Loucy (cell line): Measurements from ENCODE around the gene DSCAM.

Experiments used
- H2AFZ ChIP-seq: fragments of 200-600 bp; sonication (generic); 2 replicates; pipeline ENCODE4 v1.6.0; 2016; ENCODE audit warnings: antibody characterized with exemption, mild to moderate bottlenecking, low read length, moderate library complexity
- H3F3A ChIP-seq: fragments of 200-600 bp; 2 replicates; pipeline ENCODE4 v1.6.0; 2016; ENCODE audit warnings: antibody characterized with exemption, low read depth, mild to moderate bottlenecking
- H3K27me3 ChIP-seq: fragments of 200-600 bp; sonication (generic); 2 replicates; pipeline ENCODE4 v1.6.1; 2014; ENCODE audit warnings: low read length, mild to moderate bottlenecking; ENCODE audit not compliant: insufficient read depth, poor library complexity, severe bottlenecking
- H3K36me3 ChIP-seq: fragments of 200-600 bp; sonication (generic); 2 replicates; pipeline ENCODE4 v1.6.1; 2016; ENCODE audit warnings: low read length; ENCODE audit not compliant: insufficient read depth
- H3K4me1 ChIP-seq: fragments of 200-600 bp; sonication (generic); 2 replicates; pipeline ENCODE4 v1.5.1; 2014; ENCODE audit warnings: low read length, mild to moderate bottlenecking; ENCODE audit not compliant: insufficient read depth, poor library complexity, severe bottlenecking
- H3K4me2 ChIP-seq: fragments of 200-600 bp; sonication (generic); 2 replicates; pipeline ENCODE4 v1.6.0; 2014; ENCODE audit warnings: antibody characterized with exemption, low read length, low read depth, mild to moderate bottlenecking; ENCODE audit not compliant: poor library complexity, severe bottlenecking
- H3K4me3 ChIP-seq: fragments of 200-600 bp; sonication (generic); 2 replicates; pipeline ENCODE4 v1.5.1; 2014; ENCODE audit warnings: low read length, mild to moderate bottlenecking, mixed read lengths; ENCODE audit not compliant: poor library complexity, severe bottlenecking
- H3K79me2 ChIP-seq: fragments of 200-600 bp; sonication (generic); 2 replicates; pipeline ENCODE4 v1.6.1; 2014; ENCODE audit warnings: low read length; ENCODE audit not compliant: insufficient read depth
- H3K9ac ChIP-seq: fragments of 200-600 bp; sonication (generic); 2 replicates; pipeline ENCODE4 v1.6.0; 2014; ENCODE audit warnings: mild to moderate bottlenecking, low read depth, low read length, moderate library complexity; ENCODE audit not compliant: poor library complexity, severe bottlenecking
- H3K9me2 ChIP-seq: fragments of 200-600 bp; sonication (generic); replicated peaks from 2 replicates; pipeline ENCODE4 v1.6.1; 2016; ENCODE audit warnings: low read depth, low read length, mixed read lengths
- H3K9me3 ChIP-seq: fragments of 200-600 bp; sonication (generic); 2 replicates; pipeline ENCODE4 v1.6.1; 2014; ENCODE audit warnings: mild to moderate bottlenecking, antibody characterized with exemption, low read length, low read depth; ENCODE audit not compliant: insufficient read depth
- H4K20me1 ChIP-seq: fragments of 200-600 bp; sonication (generic); 2 replicates; pipeline ENCODE4 v1.6.0; 2014; ENCODE audit warnings: antibody characterized with exemption, low read length, mild to moderate bottlenecking; ENCODE audit not compliant: insufficient read depth, poor library complexity, severe bottlenecking
- CTCF ChIP-seq: fragments of 200-600 bp; sonication (generic); conservative IDR thresholded peaks from 2 replicates; pipeline ENCODE4 v1.5.1; 2014; ENCODE audit warnings: mild to moderate bottlenecking, antibody characterized with exemption, low read length
- EZH2phosphoT487 ChIP-seq: fragments of 200-600 bp; IDR thresholded peaks from 2 replicates; pipeline ENCODE4 v1.6.1; 2018; ENCODE audit warnings: antibody characterized with exemption, mild to moderate bottlenecking, moderate library complexity, borderline replicate concordance

DSCAM gene

DNA sequence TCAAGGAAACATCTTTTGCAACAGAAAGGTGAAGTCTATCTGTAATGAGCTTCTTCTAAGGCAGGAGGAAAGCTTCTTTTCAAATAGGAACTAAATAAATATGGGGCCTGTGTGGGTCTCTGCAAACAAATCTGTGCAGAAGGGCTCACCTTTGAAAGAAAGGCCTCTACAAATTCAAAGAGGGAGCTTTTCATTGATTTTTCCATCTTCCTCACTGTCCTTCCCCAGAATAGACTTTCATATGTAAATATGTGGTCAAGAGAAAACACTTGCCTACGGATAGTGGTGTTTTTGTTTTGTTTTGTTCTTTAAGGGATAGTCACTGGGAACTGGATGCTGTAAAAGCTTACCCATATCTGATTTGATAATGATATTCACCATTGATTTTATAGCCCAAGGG, 223.4 kb downstream of the DSCAM start:
- Histone ChIP-seq H3K9me3 (peaks cover 3% of the 10 kb centered on the region; the same call in 1 of the 2 replicates), H3K4me3 (no peak overlapping the region), H3K4me1 (no peaks in the 10 kb centered on the region), H3K27me3 (no peaks in the 10 kb centered on the region), H3F3A (no peaks in the 10 kb centered on the region), H3K36me3 (no peaks in the 10 kb centered on the region), H3K9ac (no peak overlapping the region), H3K79me2 (no peaks in the 10 kb centered on the region), H3K4me2 (no peak overlapping the region), H2AFZ (no peak overlapping the region), H3K9me2 (no peaks in the 10 kb centered on the region), H4K20me1 (no peaks in the 10 kb centered on the region)
- TF ChIP-seq CTCF (no peak), EZH2phosphoT487 (no peak)

DNA sequence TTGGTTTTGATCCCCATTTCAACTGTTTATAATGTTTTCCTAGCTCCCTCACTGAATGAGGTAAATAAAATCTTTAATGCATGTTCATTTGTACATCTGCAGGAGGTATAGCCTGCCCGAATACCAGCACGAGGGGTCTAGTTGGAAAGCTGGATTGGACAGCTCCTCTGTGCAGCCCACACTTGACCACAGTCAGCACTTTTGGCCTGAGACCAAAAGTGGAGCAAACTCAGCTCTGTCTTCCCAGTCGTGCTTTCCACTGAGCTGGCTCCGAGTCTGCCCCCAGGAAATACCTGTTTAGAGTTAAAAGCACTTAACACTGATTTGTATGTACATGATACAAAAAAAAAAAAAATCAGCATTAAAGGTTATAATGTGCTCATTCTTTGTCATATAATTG, 224.4 kb downstream of the DSCAM start:
- no peak overlapping the region for H3K4me2 ChIP-seq
- no peaks in the 10 kb centered on the region for H3K4me1 ChIP-seq
- H3F3A ChIP-seq: no peaks in the 10 kb centered on the region
- H3K9me2 ChIP-seq: no peaks in the 10 kb centered on the region
- H3K4me3 ChIP-seq: no peak overlapping the region
- no peaks in the 10 kb centered on the region for H3K36me3 ChIP-seq
- H3K9ac ChIP-seq: no peak overlapping the region
- H3K9me3 ChIP-seq: peaks cover 3% of the 10 kb centered on the region; the same call in 1 of the 2 replicates
- H3K27me3 ChIP-seq: no peaks in the 10 kb centered on the region
- no peak overlapping the region for H2AFZ ChIP-seq
- H4K20me1 ChIP-seq: no peaks in the 10 kb centered on the region
- H3K79me2 ChIP-seq: no peaks in the 10 kb centered on the region
- TF ChIP-seq EZH2phosphoT487: no peak
- no peak for TF ChIP-seq CTCF

- H3K79me2 ChIP-seq: no peaks in the 10 kb centered on the region
- peaks cover 3% of the 10 kb centered on the region; the same call in 1 of the 2 replicates for H3K9me3 ChIP-seq
- H2AFZ ChIP-seq: no peak overlapping the region
- H3K36me3 ChIP-seq: no peaks in the 10 kb centered on the region
- H3K27me3 ChIP-seq: no peaks in the 10 kb centered on the region
- H3K9me2 ChIP-seq: no peaks in the 10 kb centered on the region
- TF ChIP-seq CTCF (no peak), EZH2phosphoT487 (no peak)
- H4K20me1 ChIP-seq: no peaks in the 10 kb centered on the region
- H3F3A ChIP-seq: no peaks in the 10 kb centered on the region
- no peak overlapping the region for H3K4me2 ChIP-seq
- no peak overlapping the region for H3K4me3 ChIP-seq
- H3K9ac ChIP-seq: no peak overlapping the region
- no peaks in the 10 kb centered on the region for H3K4me1 ChIP-seq
Measured at GRCh38 chr21:40620386-40621145, 226.4 kb downstream of the DSCAM start.
